NCI-H2196 treated with DMSO at 0.1 percent for 48 hours (cell line): Measurements from ENCODE around the gene TIMM50.
"Not testable (repeated sequence)": the region's sequence is repeated elsewhere in the genome, so short reads cannot be mapped to it uniquely, and the experiment has no call there.

Source experiments
- DNase-seq: peaks from one replicate; lab custom pipeline; 2025; ENCODE audit not compliant: unreplicated experiment; lab: John Stamatoyannopoulos, UW

The TIMM50 gene

DNA sequence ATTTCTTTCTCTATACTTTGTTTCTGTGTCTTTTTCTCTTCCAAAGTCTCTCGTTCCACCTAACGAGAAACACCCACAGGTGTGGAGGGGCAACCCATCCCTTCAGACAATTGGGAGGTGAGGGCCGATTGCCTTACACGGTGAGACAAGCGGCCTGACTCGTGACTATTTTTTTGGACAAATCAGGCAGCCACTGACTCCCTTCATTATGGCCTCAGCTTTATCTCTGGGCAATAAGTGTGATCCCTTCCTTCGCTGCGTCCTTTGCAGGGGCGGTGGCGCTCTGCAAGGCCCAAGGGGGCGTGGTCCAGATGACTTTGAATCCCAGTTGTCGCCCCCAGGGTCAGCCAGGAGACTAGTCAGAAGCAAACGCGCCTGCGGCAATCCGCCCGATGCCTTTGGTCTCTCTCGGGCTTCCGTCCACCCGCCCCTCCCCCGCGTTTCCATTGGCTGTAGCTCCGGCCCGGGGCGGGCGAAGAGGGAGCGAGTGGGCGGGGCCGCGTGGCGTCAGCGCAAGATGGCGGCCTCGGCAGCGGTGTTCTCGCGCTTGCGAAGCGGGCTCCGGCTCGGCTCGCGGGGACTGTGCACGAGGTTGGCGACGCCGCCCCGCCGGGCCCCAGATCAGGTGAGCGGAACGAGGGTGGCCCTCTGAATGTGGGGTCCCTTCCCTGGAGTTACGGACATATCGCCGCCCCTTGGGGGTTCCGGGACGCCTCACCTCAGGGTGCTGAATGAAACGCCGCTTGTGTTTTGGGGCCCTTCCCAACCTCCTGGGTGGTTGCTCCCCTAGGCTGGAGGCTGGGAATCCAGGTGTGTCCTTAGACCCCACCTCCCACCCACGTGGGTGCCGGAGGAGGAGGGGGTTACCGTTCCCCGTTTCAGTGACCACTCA, at the start of gene TIMM50:
TIMM50 (plus strand) TSS at position 502 of the 892 bp plus-strand sequence; CDS start at position 518, 16 bp downstream.
- DNase-seq: peak; percentile 95

DNA sequence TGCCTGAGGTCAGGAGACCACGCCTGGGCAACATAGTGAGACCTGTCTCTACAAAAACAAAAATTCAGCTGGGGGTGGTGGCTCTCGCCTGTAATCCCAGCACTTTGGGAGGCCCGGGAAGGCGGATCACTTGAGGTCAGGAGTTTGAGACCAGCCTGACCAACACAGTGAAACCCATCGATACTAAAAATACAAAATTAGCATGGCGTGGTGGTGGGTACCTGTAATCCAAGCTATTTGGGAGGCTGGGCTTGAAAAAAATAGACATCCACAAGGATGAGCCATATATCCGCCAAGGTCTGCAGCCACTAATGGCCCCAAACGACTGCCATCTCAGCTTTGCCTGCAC, 48.0 kb upstream of the TIMM50 start:
- no peak for DNase-seq

DNA sequence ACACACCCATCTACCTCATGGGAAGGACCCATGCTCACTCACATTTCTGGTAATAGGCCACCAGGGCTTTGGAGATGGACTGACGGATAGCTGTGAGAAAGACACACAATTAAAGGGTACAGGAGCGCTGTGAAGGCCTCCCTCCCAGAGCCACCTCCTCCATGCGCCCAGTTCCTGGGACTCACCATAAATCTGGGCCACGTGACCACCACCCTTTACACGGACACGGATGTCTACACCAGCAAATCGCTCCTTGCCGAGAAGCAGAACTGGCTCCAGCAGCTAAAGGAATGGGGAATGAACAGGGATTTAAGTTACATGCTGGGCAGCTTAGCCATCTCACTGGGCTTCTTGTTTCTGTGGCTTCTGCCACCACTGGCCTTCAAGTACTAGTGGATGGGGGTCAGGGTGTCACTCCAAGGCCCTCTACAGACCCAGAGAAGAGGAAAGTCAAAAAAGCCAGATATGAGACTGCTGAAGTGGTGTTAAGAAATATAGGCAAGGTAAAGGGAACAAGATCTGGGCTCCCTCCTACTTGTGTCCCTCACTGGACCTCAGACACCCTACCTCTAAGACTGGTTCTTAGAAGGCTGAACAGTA, 47.1 kb upstream of the TIMM50 start:
- DNase-seq: no peak

DNA sequence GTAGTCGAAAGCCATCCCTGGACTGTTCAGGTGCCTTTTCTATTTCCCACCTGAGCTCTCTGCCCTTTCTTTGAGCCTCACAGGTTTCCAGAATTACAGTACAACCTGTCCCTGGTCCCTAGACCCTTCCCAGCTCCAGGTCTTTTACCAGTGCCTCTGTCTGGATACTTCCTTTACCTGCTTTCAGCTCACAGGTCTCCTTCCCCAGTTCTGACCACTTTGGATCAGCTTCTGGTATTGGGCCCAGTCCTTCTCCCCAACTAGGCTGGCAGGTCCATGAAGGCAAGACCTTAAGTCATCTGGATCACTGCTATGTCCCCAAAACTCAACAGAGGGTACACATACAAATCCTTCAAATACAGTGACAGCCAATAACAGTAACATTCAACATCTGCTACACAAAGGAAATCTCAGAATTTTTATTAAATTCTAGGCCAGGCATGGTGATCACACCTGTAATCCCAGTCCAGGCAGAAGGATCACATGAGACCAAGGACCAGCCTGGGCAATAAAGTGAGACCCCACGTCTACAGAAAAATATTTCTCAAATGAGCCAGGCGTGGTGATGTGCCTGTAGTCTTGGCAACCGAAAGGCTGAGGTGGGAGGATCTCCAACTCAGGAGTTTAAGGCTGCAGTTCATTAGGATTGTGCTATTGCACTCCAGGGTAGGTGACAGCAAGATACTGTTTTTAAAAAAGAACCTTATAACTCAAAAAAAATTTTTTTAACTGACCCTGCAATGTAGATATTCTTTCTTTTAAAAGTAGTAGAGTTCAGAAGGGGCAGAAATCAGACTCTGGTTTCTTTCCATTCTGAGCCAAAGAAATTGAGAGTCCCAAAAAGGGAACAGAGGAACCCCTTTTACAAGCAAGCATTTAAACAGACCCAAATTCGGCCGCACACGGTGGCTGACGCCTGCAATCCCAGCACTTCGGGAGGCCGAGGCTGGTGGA, 46.2 kb upstream of the TIMM50 start:
- DNase-seq: no peak

DNA sequence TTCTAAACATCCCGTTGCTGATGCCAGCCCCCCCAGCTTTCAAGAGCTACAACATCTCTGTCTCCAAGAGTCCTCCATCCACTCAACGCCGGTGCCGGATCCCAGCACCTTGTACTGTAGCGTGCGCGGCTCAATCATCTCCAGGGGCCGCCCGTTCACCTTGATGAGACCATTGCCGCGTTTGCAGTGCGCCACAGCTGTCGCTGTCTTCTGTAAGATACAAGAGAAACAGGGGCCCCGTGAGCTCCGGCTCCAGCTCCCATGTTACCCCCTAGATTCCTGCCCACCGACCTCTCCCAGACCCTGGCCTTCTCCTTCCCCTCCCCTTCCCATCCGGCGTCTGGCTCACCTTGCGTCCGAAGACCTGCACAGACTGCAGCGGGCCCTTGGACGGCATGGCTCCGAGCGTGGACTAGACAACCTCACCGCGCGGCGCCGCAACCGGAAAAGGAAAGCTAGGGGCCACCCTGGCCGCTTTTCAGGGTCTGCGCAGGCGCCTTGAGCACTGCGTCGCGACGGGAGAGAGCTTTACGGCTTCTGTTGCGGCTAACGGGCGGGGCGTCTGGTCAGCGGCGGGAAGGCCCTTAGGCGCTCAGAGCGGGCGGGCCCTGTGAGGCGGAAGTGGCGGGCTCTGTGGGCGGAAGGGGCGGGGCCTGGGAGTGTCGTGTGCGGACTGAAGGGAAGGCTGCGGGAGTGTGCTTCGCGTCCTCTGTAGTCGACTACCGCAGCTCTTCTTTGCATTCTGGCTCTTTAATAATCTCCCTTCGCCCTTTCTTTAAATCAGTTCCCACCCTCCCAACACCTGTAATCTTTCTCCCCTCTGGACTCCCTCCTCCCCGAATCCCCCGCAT, 44.9 kb upstream of the TIMM50 start, which contains the start of gene RPS16:
RPS16 (minus strand) TSS at position 451 of the 851 bp plus-strand sequence; CDS start at position 397, 54 bp downstream.
- peak; percentile 97 for DNase-seq

DNA sequence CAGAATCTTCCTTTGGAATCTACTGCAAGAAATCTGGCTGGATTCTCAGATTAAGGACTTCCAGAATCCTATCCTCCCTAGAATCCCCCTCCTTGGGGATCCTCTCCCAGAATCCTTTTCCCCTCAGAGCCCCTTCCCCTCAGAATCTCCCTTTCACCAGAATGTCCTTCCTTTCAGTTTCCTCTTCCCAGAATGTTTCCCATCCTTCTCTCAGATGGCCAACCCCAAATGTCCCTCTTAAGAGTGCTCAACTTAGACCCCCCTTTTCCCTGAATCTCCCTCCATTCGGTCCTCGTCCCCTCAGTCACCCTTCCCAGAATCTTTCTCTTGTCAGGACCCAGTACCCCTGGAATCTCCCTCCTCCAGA, 44.3 kb upstream of the TIMM50 start:
- DNase-seq: no peak

DNA sequence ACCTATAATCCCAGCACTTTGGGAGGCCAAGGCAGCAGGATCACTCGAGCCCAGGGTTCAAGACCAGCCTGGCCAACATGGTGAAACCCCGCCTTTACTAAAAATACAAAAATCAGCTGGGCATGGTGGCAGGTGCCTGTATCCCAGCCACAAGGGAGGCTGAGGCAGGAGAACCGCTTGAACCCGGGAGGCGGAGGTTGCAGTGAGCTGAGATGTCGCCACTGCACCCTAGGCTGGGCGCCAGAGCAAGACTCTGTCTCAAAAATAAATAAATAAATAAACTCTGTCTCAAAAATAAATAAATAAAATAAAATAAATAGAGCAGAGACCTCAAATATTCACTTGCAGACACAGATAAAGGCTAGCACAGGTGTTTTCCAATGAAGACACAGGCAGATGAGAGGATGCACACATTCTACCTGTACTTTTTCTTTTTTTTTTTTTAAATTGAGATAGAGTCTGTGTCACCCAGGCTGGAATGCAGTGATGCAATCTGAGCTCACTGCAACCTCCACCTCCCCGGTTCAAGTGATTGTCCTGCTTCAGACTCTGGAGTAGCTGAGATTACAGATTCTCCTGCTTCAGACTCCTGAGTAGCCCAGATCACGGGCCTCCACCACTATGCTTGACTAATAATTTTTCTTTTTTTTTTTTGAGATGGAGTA, 42.2 kb upstream of the TIMM50 start:
- no peak for DNase-seq

DNA sequence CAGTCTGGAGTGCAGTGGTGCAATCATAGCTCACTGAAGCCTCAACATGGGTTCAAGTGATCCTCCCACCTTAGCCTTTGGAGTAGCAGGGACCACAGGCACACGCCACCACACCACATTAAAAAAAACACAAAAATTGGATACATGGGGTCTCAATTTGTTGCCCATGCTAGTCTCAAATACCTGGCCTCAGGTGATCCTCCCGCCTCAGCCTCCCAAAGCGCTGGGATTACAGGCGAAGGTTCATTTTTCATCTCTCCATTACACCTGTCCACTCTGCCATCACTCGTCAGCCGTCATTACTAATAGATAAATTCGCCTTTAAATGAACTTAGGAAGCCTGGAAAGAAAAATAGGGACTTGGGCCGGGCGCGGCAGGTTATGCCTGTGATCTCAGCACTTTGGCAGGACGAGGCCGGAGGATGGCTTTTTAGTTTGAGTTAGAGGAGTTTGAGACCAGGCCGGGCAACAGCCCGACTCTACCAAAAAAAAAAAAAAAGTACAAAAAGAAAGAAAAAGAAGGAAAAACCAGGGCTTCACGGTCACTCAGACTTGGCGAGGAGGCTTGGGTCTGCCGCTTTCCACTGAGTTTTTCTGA, 35.9 kb upstream of the TIMM50 start:
- no peak for DNase-seq

DNA sequence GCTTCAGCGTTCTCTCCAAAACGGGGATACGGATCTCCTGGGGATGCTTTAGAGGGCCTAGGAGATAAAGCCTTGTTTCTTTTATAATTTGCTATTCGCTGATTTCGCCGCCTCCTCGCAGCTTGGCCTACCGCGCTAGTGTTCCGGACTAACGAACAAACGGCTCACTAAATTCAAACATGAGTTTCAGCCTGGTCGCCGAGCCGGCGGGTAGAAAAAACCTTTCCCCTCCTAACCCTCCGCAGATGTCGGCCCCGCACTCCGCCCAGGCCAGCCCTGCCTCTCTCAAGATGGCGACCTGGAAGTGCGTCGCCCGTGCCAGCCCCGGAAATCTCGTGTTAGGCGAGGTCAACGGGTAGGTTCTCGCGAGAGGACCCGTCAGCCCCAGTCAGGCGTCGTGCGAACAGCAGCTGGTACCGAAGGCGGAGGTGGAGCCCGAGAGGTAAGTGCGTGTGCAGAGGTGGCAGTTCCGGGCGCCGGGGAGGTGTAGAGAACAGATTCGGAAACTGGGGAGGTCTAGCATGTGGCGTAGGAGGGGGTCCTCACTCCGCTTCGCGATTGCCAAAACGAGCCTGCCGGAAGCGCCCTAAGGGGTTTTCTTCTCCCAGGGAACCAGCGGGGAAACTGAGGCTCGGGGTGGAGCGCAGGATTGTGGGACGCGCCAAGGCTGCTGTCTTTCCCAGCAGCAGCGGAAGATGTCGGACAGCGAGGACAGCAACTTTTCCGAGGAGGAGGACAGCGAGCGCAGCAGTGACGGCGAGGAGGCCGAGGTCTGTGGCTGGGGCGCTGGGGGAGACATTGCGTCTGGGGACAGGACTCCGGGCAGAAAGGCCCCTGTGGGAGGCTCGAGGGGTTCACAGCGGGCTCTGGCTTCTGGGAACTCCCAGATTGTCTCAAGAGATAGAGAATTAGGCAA, 35.2 kb upstream of the TIMM50 start, which contains the start of gene SUPT5H:
SUPT5H (plus strand) TSS at position 387 of the 916 bp plus-strand sequence; CDS start at position 696, 309 bp downstream.
- DNase-seq: peak; percentile 94

DNA sequence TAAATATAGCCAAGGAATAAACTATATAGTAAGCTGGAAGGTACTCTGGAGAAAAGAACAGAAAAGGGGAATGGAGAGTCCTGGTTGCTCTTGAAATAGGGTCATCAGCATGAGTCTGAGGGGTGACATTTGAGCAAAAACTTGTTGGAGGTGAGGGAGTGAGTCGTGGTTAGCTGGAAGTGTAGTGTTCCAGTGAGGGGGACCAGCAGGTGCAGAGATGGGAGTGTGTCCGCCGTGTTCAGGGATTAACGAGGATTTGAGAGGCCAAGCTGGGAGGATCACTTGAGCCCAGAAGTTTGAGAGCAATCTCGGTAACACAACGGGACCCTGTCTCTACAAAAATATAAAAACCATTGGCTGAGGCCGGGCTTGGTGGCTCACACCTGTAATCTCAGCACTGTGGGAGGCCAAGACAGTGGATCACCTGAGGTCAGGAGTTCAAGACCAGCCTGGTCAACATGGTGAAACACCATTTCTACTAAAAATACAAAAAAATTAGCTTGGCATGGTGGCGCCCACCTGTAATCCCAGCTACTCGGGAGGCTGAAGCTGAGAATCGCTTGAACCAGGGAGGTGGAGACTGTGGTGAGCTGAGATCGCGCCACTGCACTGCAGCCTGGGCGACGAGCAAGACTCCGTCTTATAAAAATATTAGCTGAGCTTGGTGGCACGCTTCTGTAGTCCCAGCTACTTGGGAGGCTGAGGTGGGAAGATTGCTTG, 34.1 kb upstream of the TIMM50 start:
- no peak for DNase-seq

DNA sequence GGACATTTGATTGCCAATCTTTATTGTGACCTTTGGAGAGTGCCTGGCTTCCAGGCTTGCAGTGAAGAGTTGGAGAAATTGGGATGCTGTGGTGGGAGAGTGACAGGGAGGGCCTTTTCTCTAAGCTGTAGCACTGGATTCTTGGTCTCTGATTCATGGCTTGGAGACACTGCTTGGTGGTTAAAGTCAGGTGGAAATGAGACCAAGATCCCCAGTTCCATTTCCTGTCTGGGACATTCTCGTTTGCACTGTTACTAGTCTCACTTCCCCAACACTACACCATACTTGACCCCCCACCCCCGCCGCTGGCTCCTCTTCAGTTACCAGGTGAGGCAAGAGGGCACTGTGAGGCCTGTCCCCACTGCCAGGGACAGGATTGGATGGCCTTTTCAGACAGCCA, 32.4 kb upstream of the TIMM50 start:
- no peak for DNase-seq

DNA sequence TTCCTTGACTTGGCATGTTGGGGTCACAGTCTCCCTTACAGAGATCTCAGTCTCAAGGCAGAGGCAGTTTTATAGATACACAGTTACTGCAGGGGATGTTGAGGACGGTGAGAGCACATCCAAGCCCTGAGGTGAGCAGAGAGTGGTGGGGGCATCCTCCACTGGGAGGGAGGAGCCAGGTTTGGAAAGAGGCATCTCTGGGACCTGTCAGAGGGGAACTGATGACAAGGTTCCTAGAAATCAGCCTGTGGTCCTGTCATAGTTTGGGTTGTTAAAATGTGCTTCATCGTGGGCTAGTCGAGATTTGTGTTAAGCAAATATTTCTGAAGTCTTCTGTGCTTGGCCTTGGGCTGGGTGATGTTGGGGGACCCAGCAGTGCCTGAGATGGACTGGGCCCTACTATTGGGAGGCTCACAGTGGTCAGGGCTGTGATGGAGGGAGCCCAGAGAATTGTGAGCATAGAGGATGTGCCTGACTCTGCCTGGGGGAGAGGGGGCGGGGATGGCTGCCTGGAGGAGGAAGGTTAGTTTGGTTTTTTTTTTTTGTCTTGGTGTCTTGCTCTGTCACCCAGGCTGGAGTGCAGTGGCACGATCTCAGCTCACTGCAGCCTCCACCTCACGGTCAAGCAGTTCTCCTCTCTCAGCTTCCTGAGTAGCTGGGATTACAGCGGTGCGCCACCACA, 31.4 kb upstream of the TIMM50 start:
- DNase-seq: no peak

DNA sequence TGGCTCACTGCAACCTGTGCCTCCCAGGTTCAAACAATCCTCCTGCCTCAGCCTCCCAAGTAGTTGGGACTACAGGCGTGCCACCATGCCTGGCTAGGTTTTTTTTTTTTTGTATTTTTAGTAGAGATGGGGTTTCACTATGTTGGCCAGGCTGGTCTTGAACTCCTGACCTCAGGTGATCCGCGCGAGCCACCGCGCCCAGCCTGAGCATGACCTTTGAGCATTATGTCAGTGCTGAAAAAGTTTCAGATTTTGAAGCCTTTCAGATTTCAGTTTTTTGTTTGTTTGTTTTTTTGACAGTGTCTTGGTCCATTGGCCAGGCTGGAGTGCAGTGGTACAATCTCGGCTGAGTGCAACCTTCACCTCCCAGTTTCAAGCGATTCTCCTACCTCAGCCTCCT, 29.4 kb upstream of the TIMM50 start:
- DNase-seq: not testable (repeated sequence)

DNA sequence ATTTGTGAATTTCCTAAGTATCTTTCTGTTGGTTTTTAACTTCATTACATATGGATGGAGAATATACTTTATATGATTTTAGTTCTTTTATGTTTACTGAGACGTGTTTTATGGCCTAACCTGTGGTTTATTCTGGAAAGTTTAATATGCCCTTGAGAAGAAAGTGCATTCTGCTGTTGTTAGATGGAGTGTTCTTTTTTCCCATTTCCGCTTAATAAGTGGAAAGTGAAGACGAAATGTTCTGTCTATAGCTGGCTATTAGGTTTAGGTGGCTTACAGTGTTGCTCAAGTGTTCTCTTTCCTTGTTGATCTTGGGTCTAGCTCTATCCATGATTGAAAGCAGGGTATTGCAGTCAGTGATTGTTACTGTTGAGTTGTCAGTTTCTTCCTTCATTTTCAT, 17.2 kb upstream of the TIMM50 start:
- no peak for DNase-seq

DNA sequence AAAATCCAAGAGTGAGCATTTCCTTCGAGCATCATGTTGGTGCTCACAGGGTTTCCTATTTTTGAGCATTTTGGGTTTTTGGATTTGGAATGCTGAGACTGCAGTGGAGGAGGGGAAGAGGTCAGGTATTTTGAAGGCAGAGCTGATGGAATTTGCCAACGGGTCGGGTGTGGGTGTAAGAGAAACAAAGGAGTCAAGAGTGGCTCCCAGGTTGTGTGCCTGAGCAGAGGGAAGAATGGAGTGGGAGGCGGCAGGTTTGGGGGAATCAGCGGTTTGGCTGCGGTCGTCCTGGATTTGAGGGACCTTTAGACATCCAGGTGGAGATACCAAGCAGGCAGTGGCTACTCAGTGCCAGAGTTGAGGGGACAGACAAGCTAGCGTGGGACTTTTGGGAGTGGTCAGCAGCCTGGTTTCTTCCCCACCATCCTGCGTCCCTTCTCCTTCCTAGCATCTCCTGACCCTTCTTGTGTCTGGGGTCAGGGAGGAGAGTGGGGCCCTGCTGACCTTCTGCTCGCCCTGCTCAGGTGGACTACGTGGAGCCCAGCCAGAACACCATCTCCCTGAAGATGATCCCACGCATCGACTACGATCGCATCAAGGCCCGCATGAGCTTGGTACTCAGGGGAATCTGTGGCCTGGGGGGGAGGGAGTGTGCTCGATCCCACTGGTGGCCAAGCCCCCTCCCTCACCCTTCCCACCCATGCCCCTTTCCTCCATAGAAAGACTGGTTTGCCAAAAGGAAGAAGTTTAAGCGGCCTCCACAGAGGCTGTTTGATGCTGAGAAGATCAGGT, 14.5 kb upstream of the TIMM50 start:
- DNase-seq: no peak

DNA sequence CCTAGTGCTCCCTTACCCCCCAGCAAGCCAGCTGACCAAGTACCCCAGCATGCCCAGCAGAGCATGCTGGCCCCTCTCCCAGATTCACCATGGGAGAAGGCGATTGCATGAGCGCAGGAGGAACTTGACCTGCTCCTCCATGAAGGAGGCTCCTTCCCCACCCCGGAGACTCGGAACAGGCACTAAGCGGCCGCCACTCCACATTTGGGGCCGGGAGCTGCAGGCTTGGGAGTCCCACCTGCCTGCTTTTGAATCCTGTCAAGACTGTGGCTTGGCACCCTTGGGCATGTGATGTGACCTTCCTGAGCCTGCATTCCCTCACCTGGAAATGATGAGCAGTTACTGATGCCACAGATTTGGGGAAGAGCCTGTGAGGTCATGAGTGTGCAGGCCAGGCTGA, 12.7 kb upstream of the TIMM50 start:
- no peak for DNase-seq
